Measurements from ENCODE around the gene RTEL1.

The RTEL1 gene

DNA sequence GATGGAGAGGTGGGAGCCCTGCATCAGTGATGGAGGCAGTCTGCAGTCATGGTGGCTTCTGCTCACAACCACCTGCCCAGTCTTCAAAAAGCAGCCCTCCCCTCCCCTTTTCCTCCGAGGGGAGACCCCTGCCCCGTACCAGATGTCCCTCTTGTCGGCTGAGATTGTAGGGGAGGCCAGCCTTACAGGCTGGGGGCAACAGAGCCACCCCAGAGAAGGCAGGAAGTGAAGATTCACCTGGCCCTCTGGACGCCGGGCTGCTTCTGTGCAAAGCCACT, 42.9 kb downstream of the RTEL1 start:
- H3K27me3 ChIP-seq (ENCODE audit: insufficient read depth, low read length), result no peaks in the 10 kb centered on the region
- H3K4me3 ChIP-seq (ENCODE audit: low read length), result no peak overlapping the region
- peaks cover 6% of the 10 kb centered on the region for H3K4me1 ChIP-seq (ENCODE audit: insufficient read depth, low read length)
- no peak overlapping the region for H2AFZ ChIP-seq (ENCODE audit: low read depth, low read length)
- peaks cover 30% of the 10 kb centered on the region for H3K36me3 ChIP-seq (ENCODE audit: insufficient read depth, low read length)
- no peaks in the 10 kb centered on the region for H3K9me3 ChIP-seq (ENCODE audit: low read length)

DNA sequence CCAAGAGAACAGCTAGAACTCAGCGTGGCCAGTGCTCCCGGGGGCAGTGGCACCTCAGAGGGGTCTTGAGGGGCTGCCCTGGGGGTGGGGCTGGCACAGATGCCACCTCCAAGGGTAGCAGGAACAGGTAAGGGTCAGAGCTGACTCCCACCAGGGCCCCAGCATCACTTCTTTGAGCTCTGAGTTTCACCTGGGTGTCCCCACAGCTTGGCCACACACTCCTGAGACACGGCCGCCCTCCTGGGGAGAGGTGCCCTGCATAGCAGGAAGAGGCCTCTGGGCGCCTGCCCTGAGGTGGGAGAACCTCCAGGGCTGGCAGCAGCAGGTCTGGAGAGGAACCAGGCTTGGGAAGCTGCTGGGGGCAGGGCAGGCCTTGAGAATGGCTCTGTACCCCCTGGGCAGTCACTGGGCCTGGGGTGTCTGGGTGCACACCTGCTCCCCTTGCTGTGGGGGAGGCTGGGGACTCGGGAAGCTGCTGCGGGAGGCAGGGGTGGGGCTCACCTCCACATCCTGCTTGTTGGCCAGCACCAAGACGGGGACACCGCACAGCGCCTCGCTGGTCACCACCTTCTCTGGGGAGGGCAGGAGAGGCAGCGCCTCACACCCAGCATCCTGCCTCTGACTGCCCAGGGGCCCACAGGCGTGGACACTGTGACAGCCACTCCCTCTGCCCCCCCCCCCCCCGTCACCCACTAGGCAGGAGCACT, 43.4 kb downstream of the RTEL1 start:
- Histone ChIP-seq H3K36me3 (ENCODE audit: insufficient read depth, low read length) (peaks cover 34% of the 10 kb centered on the region), H3K9me3 (ENCODE audit: low read length) (no peaks in the 10 kb centered on the region), H2AFZ (ENCODE audit: low read depth, low read length) (no peak overlapping the region), H3K4me3 (ENCODE audit: low read length) (no peak overlapping the region), H3K4me1 (ENCODE audit: insufficient read depth, low read length) (peaks cover 9% of the 10 kb centered on the region), H3K27me3 (ENCODE audit: insufficient read depth, low read length) (no peaks in the 10 kb centered on the region)

DNA sequence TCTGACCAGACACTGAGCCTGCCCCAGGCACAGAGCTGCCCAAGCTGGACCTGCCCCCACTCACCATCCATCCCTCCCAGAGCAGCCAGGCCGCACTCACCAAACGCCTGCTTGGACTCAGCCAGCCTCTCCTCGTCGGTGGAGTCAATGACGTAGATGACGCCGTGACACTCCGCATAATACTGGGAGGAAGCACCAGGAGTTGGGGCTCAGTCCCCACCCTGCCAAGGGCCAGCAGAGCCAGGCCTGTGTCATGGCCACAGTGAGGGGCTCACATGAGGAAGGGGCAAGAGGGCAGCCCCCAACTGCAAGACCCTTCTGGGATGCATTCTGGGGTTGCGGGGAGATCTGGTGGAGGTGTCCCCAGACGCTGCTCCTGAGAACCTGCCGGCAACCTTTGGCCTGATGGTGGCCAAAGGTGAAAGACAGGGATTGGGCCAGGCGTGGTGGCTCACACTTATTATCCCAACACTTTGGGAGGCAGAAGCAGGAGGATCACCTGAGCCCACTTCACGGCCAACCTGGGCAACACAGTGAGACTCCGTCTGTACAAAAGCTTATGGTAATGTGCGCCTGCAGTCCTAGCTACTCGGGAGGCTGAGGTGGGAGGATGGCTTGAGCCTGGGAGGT, 44.0 kb downstream of the RTEL1 start:
- Histone ChIP-seq H3K36me3 (ENCODE audit: insufficient read depth, low read length) (peaks cover 31% of the 10 kb centered on the region), H3K4me3 (ENCODE audit: low read length) (no peak overlapping the region), H3K27me3 (ENCODE audit: insufficient read depth, low read length) (no peaks in the 10 kb centered on the region), H3K4me1 (ENCODE audit: insufficient read depth, low read length) (peaks cover 13% of the 10 kb centered on the region), H3K9me3 (ENCODE audit: low read length) (no peaks in the 10 kb centered on the region), H2AFZ (ENCODE audit: low read depth, low read length) (no peak overlapping the region)

DNA sequence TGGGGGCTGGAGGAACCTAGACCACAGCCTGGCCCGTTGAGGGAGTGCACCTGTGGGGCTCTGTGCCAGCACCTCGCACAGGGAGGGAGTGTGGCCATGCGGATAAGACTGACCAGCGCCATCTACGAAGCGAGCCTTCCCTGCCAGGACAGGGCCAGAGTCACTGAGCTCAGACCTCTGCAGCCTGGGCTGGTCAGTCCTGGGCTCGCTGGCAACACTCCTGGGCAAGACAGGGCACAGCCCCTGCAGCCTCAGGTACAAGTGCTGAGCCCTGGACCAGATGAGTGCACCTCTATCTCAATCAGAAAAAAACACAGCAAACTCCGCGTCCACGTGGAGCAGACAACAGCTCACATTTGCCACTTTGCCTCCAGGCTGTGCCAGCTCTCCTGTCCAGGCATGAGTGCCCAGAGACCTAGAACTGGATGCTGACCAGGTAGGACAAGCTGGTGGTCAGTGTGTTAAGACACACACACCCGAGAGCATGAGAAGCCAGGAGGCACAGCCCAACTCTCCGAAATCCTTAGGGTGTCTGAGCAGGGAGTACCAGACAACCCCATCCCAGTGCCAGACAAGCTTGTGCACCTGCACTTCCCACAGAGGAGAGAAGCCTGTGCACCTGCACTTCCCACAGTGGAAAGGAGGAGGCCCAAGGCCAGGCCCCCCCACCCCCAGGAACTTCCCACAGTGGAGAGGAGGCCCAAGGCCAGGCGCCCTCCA, 44.8 kb downstream of the RTEL1 start:
- H3K4me3 ChIP-seq (ENCODE audit: low read length), result no peak overlapping the region
- H3K36me3 ChIP-seq (ENCODE audit: insufficient read depth, low read length), result peaks cover 31% of the 10 kb centered on the region
- H3K9me3 ChIP-seq (ENCODE audit: low read length), result no peaks in the 10 kb centered on the region
- no peak overlapping the region for H2AFZ ChIP-seq (ENCODE audit: low read depth, low read length)
- H3K4me1 ChIP-seq (ENCODE audit: insufficient read depth, low read length), result peaks cover 13% of the 10 kb centered on the region
- no peaks in the 10 kb centered on the region for H3K27me3 ChIP-seq (ENCODE audit: insufficient read depth, low read length)

DNA sequence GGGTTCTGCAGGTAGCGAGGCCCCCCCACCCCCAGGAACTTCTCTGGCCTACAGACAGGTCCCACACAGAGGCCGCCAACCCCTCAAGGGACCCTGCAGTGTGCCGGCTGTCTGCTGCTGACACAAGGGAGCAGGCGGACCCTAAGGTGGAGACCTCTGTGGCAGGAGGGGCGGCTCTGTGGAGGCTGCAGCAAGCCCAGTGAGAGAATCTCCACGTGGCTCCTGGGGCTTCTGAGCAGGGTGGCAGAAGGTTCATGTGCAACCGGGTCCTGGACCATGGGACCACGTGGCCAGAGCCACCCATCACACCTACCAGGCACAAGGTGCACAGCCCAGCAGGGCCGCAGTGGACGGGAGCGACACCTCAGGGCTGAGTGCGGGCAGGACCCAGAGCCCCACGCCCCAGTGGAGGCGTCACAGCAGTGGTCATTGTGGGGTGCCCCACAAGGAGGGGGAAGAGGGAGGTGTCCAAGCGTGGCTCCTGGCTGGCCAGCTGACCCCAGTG, 45.4 kb downstream of the RTEL1 start:
- H3K4me3 ChIP-seq (ENCODE audit: low read length), result no peak overlapping the region
- H3K36me3 ChIP-seq (ENCODE audit: insufficient read depth, low read length), result peaks cover 31% of the 10 kb centered on the region
- no peak overlapping the region for H2AFZ ChIP-seq (ENCODE audit: low read depth, low read length)
- peaks cover 16% of the 10 kb centered on the region for H3K4me1 ChIP-seq (ENCODE audit: insufficient read depth, low read length)
- no peaks in the 10 kb centered on the region for H3K27me3 ChIP-seq (ENCODE audit: insufficient read depth, low read length)
- H3K9me3 ChIP-seq (ENCODE audit: low read length), result no peaks in the 10 kb centered on the region

DNA sequence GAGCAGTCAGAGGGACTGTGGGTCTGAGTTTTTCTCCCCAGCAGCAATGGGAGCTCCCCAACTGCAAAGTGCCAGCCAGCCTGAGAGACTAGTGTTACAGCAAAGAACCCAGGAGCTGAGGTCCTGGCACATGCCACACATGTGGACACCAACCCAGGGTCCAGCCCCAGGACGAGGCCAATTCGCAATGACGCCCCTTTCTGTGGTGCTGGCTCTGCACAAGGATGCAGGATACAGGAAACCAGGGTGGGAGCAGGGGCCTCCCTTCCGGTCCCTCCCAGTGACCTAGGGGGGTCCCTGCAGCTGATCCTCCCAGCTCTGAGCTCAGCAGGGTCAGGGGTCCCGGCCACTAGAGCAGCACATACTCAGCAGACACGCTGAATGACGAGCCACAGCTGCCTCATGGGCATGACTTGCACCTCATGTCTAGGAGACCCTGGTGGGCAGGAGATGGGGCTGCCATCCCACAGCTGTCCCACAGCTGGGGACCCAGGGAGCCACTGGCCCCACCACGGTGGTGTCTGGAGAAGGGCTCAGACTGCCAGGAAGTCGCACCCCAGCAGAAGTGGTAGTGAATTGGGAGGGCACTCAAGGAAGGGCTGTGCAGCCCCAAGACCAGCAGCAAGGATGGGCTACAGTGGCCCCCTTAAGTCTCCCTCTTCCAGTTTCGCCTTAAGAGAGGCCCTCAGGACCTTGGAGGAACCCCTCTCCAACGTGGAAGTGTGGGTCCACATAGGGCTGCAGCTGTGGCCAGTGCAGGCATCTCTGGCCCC, 46.0 kb downstream of the RTEL1 start:
- H3K4me1 ChIP-seq (ENCODE audit: insufficient read depth, low read length), result peaks cover 22% of the 10 kb centered on the region
- no peaks in the 10 kb centered on the region for H3K27me3 ChIP-seq (ENCODE audit: insufficient read depth, low read length)
- H3K4me3 ChIP-seq (ENCODE audit: low read length), result no peak overlapping the region
- no peaks in the 10 kb centered on the region for H3K9me3 ChIP-seq (ENCODE audit: low read length)
- peaks cover 35% of the 10 kb centered on the region for H3K36me3 ChIP-seq (ENCODE audit: insufficient read depth, low read length)
- no peak overlapping the region for H2AFZ ChIP-seq (ENCODE audit: low read depth, low read length)

DNA sequence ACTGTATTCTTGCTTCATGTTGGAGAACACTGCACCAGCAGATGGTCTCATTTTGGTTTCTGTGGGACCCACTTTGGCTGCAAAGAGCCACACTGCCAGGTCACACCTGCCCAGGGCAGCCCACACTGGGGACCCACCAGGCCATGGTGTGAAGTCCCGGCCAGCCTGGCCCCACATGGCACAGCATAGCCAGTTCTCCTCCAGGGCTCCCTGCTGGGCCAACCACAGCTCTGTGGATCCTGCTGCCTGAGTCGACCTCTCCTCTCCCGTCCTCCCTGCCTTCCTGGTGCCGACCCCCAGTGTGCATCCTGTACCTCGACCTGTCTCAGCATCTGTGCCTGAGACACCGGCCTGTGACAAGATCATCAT, 46.6 kb downstream of the RTEL1 start:
- H3K9me3 ChIP-seq (ENCODE audit: low read length), result no peaks in the 10 kb centered on the region
- no peaks in the 10 kb centered on the region for H3K27me3 ChIP-seq (ENCODE audit: insufficient read depth, low read length)
- H3K4me1 ChIP-seq (ENCODE audit: insufficient read depth, low read length), result peaks cover 22% of the 10 kb centered on the region
- H2AFZ ChIP-seq (ENCODE audit: low read depth, low read length), result no peak overlapping the region
- H3K36me3 ChIP-seq (ENCODE audit: insufficient read depth, low read length), result peaks cover 39% of the 10 kb centered on the region
- H3K4me3 ChIP-seq (ENCODE audit: low read length), result no peak overlapping the region

DNA sequence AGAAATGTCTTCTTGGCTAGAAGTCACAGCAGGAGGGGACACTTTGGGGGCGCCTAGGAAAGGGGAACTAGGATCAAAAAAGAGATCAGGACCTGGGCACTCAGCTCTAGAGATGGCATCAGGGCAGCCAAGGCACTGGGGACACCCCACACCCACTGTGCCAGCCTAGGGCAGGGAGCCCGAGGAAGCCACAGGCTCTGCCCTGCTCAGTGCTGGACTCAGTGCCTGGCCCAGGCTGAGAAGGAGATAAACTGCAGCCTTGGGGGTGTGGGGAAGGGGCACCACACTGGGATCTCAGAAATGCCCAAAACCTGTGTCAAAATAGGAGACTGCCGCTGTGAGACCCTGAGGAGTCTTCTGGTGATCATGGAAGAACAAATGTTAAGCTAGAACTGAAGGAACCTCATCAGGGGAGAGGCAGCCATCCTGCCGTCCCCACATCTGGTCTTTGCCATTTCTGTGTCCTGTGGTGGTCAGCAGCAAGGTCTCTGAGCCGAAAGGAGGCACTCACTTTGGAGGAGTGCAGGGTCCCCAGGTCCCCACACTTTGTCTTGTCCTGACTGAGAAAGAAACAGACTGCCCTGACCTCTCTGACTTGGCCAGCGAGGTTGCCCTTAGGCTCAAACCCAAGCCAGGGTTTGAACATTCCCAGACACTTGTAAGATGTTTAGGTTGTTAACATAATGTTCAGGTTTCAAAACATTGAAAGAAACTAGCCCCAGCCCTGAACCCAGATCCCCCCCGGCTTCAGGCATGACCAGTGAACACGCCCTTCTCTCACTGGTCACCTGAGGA, 47.3 kb downstream of the RTEL1 start:
- Histone ChIP-seq H3K36me3 (ENCODE audit: insufficient read depth, low read length) (peaks cover 36% of the 10 kb centered on the region), H3K9me3 (ENCODE audit: low read length) (no peaks in the 10 kb centered on the region), H3K4me1 (ENCODE audit: insufficient read depth, low read length) (peaks cover 20% of the 10 kb centered on the region), H3K4me3 (ENCODE audit: low read length) (no peak overlapping the region), H2AFZ (ENCODE audit: low read depth, low read length) (no peak overlapping the region), H3K27me3 (ENCODE audit: insufficient read depth, low read length) (no peaks in the 10 kb centered on the region)

DNA sequence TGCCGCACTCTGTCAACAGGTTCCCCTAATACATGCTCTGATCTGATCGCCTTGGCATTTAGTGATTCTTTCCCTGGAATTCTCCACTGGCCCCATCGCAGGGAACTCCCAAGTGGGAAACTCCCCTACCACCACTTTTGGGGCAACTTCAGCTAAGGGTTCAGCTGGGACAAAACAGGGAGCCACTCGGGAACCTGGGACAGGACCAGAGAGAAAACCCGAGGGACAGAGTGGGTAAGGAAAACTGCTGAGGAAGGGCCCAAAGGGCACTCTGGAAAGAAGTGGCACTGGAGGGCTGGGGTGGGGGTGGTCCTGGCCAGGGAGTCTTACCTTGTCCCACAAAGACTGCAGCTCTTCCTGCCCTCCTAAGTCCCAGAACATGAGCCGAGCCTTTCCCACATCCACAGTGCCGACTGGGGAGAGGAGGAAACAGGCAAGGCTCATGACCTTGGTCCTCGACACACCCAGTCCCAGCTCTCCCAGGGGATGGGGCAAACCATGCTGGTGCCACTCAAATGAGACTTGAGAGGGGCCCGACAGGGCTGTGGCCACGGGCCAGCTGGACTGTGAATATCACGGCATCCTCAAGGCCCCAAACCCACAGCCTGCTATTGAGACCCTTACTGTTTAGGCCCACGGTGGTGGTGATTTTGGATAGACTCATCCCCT, 48.0 kb downstream of the RTEL1 start:
- H3K4me3 ChIP-seq (ENCODE audit: low read length), result peak overlapping the region; percentile 63
- peaks cover 20% of the 10 kb centered on the region for H3K4me1 ChIP-seq (ENCODE audit: insufficient read depth, low read length)
- H2AFZ ChIP-seq (ENCODE audit: low read depth, low read length), result no peak overlapping the region
- peaks cover 40% of the 10 kb centered on the region for H3K36me3 ChIP-seq (ENCODE audit: insufficient read depth, low read length)
- H3K9me3 ChIP-seq (ENCODE audit: low read length), result peaks cover 2% of the 10 kb centered on the region
- H3K27me3 ChIP-seq (ENCODE audit: insufficient read depth, low read length), result no peaks in the 10 kb centered on the region

DNA sequence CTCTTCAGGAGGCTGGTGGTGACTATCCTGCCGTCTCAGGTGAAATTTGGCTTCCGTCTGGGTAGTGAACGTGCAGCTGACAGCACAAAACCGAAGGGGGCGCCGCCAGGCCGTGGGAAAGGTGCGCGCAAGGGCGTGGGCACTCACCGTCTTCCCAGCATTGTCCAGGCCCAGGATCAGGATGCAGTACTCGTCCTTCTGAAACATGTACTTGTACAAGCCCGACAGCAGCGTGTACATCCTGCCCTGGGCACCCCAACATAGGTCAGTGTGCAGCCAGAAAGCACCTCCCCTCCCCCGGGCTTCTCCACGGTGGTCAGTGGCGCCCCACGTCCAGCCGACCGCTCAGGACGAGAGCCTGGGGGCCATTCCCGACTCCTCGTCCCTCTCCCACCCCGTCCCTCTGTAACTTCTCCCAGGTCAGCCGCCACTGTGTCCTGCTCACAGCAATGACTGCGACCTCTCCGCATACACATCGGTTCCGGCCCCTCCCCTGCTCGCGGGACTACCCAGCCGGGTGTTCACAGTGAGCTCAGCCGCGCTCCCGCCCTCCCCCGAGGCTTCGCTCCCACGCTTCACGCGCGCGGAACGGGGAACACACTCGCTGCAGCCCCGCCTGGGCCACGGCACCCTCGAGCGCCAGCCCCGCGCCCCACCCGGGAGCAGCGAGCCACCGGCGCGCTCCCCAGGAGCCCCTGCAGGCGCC, 48.9 kb downstream of the RTEL1 start:
- peak overlapping the region; percentile 63 for H3K4me3 ChIP-seq (ENCODE audit: low read length)
- H3K36me3 ChIP-seq (ENCODE audit: insufficient read depth, low read length), result peaks cover 49% of the 10 kb centered on the region
- peak overlapping the region; percentile 68 for H2AFZ ChIP-seq (ENCODE audit: low read depth, low read length)
- peaks cover 20% of the 10 kb centered on the region for H3K4me1 ChIP-seq (ENCODE audit: insufficient read depth, low read length)
- peaks cover 6% of the 10 kb centered on the region for H3K9me3 ChIP-seq (ENCODE audit: low read length)
- H3K27me3 ChIP-seq (ENCODE audit: insufficient read depth, low read length), result no peaks in the 10 kb centered on the region

DNA sequence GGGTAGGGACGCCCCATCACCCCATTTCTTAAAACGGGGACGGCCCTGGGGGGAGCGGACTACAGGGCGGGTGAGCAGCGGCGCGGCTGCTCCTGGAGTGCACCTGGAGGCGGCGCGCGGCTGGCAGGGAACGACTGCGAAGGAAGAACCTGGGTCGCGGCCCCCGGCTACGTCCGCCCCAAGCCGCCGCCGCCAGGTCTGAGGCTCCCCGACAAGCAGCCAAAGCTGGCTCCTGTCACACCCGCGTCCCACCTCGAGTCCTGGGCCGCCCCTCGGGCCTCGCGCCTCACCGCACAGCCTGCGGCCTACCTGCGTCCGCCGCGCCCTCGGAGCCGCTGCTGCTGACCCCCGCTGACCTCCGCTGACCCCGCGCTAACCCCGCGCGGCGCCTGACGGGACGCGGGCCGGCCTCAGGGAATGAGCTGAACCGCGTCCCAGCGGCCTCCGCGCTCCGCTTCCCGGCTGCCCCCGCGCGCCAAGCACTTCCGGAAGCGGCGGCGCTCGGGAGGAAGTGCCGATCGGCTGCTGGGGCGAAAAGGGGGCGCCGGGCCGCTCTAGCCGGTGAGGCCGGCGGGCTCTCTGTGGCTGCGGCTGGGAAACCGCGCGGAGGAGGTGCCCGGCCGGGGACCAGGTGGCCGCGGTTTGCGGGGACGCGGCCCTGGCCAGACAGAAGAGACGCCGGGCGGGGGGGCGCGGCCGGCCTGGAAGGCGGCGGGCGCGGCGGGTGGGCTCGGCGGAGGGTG, 49.6 kb downstream of the RTEL1 start, which contains the start of the genes ARFRP1 and ZGPAT:
ARFRP1 (minus strand) TSS at position 419 of the 743 bp plus-strand sequence. CDS start 885 bp downstream, outside the sequence.
ZGPAT (plus strand) TSS at position 482 of the 743 bp plus-strand sequence. CDS start 542 bp downstream, outside the sequence.
- Histone ChIP-seq H2AFZ (ENCODE audit: low read depth, low read length) (peak within 1 kb of the TSS; percentile 68), H3K4me3 (ENCODE audit: low read length) (peak within 1 kb of the TSS; percentile 63), H3K36me3 (ENCODE audit: insufficient read depth, low read length) (peaks cover 55% of the 10 kb centered on the region), H3K27me3 (ENCODE audit: insufficient read depth, low read length) (no peaks in the 10 kb centered on the region), H3K4me1 (ENCODE audit: insufficient read depth, low read length) (peaks cover 20% of the 10 kb centered on the region), H3K9me3 (ENCODE audit: low read length) (peaks cover 12% of the 10 kb centered on the region)
